SK-N-SH treated with all-trans-retinoic acid at 6 μM for 48 hours (cell line): ENCODE data around the gene SPHK2.

ENCODE experiments used
- ARNTL ChIP-seq: fragments of 450-650 bp; formaldehyde crosslinking; IDR thresholded peaks from 2 replicates; pipeline ENCODE4 v1.5.0; 2020; ENCODE audit warnings: low read depth, mild to moderate bottlenecking, moderate library complexity, borderline replicate concordance
- CSRNP3 ChIP-seq: fragments of 250-450 bp; sonication (Bioruptor Pico); IDR thresholded peaks from 2 replicates; pipeline ENCODE4 v1.5.1; 2021; ENCODE audit warnings: mild to moderate bottlenecking, moderate library complexity
- ISL1 ChIP-seq: fragments of 250-450 bp; sonication (Bioruptor Pico); IDR thresholded peaks from 2 replicates; pipeline ENCODE4 v2.1.2; 2022; ENCODE audit warnings: mild to moderate bottlenecking, moderate library complexity
- PATZ1 ChIP-seq: fragments of 250-450 bp; sonication (Bioruptor Pico); IDR thresholded peaks from 2 replicates; pipeline ENCODE4 v1.8.0; 2020; ENCODE audit warnings: mild to moderate bottlenecking, moderate library complexity, borderline replicate concordance
- RARB ChIP-seq: fragments of 250-450 bp; sonication (Bioruptor Pico); IDR thresholded peaks from 2 replicates; pipeline ENCODE4 v1.8.0; 2021; ENCODE audit warnings: mild to moderate bottlenecking, moderate library complexity
- SNAI2 ChIP-seq: fragments of 250-450 bp; sonication (Bioruptor Pico); IDR thresholded peaks from 2 replicates; pipeline ENCODE4 v1.5.0; 2020; ENCODE audit warnings: mild to moderate bottlenecking, moderate library complexity
- TCF4 ChIP-seq: fragments of 250-450 bp; sonication (Bioruptor Pico); IDR thresholded peaks from 2 replicates; pipeline ENCODE4 v1.8.0; 2021; ENCODE audit warnings: mild to moderate bottlenecking, moderate library complexity, borderline replicate concordance
- TSHZ2 ChIP-seq: fragments of 250-450 bp; sonication (Bioruptor Pico); IDR thresholded peaks from 2 replicates; pipeline ENCODE4 v1.5.0; 2020; ENCODE audit warnings: mild to moderate bottlenecking, moderate library complexity
- ZC3H10 ChIP-seq: fragments of 250-450 bp; sonication (Bioruptor Pico); IDR thresholded peaks from 2 replicates; pipeline ENCODE4 v1.5.1; 2021; ENCODE audit warnings: mild to moderate bottlenecking, moderate library complexity
- ZFP30 ChIP-seq: fragments of 450-650 bp; formaldehyde crosslinking; IDR thresholded peaks from 2 replicates; pipeline ENCODE4 v1.5.0; 2022; ENCODE audit warnings: mild to moderate bottlenecking, moderate library complexity
- ZNF565 ChIP-seq: fragments of 450-650 bp; formaldehyde crosslinking; conservative IDR thresholded peaks from 2 replicates; pipeline ENCODE4 v1.5.0; 2020; ENCODE audit warnings: low read depth, mild to moderate bottlenecking, moderate library complexity

- TF ChIP-seq ISL1 (CRISPR knock-in tag) (no peak), ZNF565 (CRISPR knock-in tag) (no peak), PATZ1 (CRISPR knock-in tag) (no peak), CSRNP3 (no peak), TSHZ2 (CRISPR knock-in tag) (no peak), TCF4 (CRISPR knock-in tag) (no peak), ARNTL (no peak), ZC3H10 (CRISPR knock-in tag) (no peak), SNAI2 (CRISPR knock-in tag) (no peak), ZFP30 (CRISPR knock-in tag) (no peak), RARB (CRISPR knock-in tag) (no peak)
These were observed 49.5 kb downstream of the SPHK2 start for GRCh38 chr19:48668761-48669160.
